Activated T-cell treated with anti-CD3 and anti-CD28 coated beads for 1 hour (primary cell): ENCODE measurements around the gene GRAMD2B.
"Not testable (repeated sequence)": the region's sequence is repeated elsewhere in the genome, so short reads cannot be mapped to it uniquely, and the experiment has no call there.

Experiments used
- DNase-seq: peaks from one replicate; pipeline ENCODE4 v3.0.0-alpha.2; 2020; ENCODE audit warnings: low read depth

The GRAMD2B gene

DNA sequence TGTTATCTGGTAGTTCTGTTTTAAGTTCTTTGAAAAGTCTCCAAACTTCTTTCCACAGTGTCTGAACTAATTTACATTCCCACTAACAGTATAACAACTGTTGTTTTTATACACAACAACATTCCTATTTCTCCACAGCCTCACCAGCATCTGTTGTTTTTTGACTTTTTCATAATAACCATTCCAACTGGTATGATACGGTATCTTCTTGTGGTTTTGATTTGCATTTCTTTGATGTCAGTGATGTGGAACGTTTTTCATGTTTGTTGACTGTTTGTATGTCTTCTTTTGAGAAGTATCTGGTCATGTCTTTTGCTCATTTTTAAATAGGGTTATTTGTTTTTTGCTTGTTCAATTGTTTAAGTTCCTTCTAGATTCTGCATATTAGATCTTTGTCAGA lies 12.6 kb upstream of the GRAMD2B start:
- DNase-seq: no peak

DNA sequence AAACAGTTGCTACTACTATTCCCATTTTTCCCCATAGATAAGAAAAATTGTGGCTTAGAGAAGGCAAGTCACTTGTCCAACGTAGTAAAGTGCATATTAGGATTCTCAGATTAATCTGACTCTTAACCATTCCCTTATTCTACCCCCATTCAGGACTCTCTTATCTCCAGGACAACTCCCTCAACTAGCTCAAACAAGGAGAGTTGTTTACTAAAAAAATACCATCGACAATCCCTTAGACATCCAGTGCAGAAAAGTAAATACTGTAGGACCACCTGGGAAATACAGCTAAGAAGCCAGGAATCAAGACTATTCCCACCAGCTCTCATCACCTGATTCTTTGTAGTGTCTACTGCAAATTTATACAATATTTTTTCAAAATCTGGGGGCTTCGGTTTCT lies 9.4 kb upstream of the GRAMD2B start:
- no peak for DNase-seq

DNA sequence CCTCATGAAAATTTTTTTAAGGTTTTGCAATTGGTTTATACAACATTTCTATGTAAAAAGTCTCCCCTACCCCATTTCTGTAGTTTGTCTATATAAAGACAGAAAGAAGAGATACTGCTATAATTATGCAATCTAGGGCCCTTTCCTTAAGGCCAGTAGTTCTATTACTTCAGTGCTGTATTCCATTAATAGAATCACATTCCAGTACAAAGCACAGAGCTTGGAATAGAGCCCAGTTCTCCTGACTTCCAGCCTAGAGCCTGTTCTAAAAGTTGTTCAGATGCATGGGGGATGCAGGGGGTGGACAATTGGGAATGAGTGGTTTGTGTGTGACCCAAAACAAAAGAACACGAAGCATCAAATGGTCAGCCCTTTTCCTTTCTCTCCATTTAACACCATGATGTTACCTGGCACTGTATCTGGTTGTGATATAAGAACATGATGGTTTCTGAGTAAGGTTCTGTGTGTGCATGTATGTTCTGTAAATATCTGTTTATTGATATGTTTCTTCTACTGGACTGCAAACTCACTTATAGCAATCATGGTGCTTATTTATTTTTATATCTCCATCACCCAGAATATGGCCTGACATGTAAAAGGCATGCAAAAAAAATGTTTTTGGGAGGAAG lies 8.2 kb upstream of the GRAMD2B start:
- DNase-seq: no peak

DNA sequence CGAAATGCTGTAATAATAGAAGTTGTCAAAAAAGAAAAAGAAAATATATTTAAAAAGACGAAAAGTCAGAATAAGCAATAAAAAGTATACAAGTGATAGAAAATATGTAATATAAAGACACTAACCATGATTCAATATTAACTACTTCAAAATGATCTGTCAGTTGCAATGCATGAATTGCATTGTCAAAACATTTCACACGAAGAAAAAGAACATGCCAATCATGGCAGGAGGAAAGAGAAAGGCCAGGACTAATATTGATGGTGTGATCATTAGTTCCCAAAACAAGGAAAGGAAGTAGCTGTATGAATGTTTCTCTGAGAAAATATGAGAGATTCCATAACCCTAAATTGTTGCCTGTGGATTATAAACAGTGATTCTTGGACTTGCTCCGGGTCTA lies 7.4 kb upstream of the GRAMD2B start:
- DNase-seq: no peak

DNA sequence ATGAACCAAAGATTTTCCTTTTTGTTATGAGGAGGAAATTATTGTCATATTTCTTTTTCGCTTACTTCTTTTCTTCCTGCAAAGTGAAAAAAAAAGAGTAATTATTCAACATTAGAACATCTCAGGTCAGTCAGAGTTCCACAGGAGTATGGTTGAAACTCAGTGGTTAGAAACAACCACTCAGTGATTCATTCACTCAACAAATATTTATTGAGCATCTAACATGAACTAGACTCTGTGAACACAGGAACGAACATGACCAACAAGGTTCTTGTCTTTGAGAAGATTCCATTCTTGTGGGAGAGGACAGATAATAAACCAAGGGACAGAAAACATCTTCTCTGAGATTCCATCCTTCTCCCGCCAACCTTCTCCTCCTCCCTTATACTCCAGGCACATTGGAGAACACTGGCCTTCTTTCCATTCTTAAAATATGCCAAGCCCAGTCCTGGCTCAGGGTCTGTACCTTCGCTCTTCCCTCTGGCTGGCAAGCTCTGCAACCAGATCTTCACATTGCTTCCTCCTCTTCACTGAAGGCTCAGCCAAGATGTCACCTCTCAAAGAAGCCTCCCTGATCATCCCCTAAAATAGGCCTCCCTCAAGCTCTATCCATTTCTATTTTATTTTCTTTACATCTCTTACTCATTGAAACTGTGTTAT lies 6.8 kb upstream of the GRAMD2B start:
- DNase-seq: no peak

DNA sequence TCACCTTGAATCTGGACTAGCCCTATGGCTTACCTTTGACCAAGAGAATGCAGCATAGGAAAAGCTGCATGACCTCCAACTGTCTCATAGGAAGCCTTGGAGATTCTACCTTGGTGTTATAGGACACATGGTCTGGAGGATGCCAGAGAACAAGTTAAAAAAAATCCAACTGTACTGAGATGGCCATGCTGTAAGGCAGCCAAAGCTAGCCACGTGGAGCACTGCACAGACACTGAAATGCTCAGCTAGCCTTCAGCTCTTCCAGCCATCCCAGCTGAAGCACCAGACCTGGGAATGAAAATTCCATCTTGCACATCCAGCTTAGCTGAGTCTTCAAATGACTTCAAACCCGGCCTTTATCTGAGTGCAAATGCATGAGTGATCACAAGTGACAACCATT lies 6.0 kb upstream of the GRAMD2B start:
- DNase-seq: no peak

DNA sequence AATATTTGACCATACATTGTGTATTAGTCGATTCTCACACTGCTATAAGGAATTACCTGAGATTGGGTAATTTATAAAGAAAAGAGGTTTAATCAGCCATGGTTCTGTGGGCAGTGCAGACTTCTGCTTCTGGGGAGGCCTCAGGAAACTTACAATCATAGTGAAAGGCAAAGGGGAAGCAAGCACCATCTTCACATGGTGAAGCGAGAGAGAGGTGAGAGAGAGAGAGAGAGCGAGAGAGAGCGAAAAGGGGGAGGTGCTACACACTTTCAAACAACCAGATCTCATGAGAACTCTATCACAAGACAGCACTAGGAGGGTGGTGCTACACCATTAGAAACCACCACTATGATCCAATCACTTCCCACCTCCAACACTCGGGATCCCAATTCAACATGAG lies 4.1 kb upstream of the GRAMD2B start:
- no peak for DNase-seq

DNA sequence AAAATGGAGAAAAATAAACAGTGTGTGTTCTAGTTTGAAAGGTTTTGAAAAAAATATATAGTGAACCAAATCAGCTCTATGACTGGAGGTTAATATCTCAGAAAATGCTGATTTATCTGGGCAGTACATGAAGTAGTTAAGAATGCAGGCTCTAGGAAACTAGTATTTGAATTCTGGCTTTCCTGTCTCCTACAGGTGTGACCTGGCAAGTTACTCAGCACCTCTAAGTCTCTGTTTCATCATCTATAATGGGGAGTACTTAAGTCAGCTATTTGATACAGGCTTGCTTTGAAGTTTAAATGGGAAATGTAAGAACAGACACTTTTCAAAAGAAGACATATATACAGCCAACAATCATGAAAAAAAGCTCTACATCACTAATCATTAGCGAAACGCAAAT lies 5.2 kb downstream of the GRAMD2B start:
- DNase-seq: no peak

DNA sequence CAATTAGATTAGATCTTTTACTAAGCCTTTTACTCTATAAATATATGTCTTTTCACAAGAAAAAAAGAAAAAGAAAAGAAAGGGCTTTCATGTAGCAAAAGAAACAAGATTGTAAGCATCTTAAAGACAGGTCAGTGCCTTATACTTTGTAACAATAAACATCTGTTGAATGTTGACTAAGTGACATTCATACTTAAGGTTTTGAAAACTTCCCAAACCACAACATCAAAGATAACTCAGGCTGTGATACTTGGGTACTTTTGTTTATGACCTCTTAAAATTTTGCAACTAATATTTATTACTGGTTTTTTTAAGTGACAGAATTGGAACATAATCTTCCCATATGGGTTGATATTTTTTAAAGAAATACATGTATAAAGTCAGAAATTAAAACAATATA lies 7.4 kb downstream of the GRAMD2B start:
- no peak for DNase-seq

DNA sequence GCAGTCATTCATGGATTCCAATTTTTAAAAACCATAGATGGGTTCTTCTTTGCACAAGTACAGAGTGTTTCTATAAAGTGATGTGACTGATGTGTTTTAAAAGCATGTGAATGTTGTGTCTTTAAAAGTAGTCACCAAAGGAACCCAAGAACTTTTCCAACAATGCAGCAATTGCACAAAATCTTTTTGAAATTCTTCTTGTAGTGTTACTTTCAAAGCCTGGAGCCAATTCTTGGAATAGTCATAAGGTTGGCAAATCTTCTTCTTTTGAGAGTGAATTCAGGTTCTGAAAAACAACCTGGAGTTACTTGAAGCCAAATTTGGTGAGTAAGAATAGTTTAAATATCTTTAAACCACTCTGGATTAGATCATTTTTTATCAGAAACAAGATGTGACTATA lies 10.5 kb downstream of the GRAMD2B start:
- DNase-seq: no peak

DNA sequence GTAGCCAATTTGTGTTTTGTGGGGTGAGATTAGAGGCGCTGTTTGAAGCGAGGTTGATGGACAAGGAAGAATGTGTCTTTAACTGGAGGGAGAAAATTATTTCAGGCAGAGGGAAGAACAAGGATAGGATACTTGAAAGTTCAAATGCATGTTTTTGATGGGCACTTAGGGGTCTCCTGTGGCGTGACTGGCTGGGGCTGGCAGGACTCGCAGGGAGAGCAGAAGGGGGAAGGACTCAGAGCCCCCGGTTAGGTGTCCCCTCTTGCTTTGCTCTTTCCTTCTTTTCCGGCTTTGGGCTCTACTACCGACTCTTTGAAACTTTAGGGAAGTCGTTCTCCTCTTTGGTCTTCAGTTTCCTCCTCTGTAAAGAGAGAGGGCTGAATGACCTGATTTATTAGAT lies 12.1 kb downstream of the GRAMD2B start:
- no peak for DNase-seq

DNA sequence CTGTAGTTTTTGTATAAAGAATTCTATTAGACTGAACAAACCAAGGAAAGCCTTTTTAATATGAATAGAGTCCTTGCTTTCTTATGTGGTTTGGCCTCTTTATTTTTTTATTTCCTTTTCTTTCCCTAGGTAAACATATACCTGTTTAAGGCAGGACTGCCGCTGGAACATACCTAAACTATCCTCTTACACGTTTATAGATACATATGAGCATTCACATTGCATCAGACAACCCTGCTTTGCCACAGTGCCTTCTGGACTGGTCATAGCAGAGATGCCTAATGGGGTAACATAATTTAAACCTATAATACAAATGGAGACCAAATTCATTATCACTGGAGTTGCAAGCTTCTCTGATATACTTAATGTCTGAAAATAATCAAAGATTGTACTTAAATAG lies 12.5 kb downstream of the GRAMD2B start:
- no peak for DNase-seq

DNA sequence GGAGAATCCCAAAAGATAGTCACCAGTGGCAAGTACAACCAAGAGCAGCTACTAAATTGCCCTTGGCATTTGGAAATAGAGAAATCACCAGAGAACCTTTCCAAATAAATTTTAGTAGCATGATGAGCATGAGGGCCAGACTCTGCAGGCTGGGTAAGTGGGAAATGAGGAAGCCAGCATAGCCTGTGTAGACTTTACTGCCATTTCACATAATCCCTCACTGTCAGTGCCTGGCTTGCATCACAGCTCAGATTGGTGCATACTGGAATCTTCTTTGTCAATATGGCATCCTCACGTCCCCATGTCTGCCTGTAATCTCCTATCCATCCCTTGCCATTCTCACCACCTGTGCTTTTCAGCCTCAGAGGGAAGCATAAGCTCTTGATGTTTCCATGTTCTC lies 14.5 kb downstream of the GRAMD2B start:
- DNase-seq: no peak

DNA sequence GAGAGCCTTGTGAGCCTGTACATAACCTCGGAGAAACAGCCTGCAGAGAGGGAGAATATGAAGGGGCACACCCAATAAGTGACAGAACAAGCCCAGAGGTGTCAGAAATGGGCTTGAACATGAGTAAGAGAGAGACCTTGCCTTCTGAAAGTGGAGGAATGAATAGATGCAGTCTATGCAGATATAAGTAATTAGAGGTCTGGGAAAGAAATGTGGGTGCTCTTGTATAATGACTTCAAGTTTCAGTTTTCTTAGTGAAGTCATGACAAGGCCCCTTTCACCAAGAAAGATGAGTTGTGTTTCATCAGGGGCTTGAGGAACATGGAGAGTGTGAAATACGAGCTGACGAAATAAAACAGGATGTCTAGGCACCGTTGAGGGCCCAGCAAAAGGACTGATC lies 15.1 kb downstream of the GRAMD2B start:
- no peak for DNase-seq

DNA sequence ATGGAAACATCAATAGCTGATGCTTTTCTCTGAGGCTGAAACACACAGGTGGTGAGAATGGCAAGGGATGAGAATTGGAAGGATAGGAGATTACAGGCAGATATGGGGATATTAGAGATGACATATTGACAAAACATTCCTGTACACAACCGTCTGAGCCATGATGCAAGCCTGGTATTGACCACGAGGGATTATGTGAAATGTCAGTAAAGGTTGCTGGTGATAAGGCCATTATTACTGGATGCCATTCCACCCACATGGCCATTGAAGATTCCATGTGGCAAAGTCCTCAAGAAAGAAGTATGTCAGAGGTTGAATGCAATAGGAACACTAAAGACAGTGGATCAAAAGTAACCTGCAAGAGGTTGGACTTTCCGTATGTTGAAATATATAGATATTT lies 15.7 kb downstream of the GRAMD2B start:
- no peak for DNase-seq

DNA sequence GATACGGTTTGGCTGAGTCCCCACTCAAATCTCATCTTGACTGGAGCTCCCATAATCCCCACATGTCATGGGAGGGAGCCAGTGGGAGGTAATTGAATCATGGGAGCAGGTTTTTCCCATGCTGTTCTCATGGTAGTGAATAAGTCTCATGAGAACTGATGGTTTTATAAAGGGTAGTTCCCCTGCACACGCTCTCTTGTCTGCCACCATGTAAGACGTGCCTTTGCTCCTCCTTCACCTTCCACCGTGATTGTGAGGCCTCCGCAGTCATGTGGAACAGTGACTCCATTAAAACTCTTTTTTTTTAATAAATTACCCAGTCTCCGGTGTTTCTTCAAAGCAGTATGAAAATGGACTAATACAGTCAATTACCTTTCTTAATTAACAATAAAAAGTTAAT lies 16.5 kb downstream of the GRAMD2B start:
- DNase-seq: not testable (repeated sequence)

DNA sequence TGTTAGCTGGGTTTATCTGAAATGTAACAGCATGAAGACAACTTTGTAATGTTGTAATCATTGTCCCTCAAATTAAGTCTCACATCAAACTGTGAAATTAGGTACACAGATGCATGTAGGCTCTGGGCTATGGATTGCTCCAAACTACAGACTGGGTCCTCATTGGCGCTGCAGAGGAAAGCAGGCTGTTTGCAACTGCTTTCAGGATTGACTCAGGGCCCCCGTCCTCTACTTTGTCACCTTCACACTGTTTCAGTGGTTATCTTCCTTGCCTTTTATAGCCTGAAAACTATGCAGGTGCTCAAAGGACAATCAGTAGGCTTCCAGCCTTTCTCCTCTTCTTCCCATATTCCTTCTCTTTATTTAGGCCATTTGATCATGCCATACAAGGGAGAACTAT lies 18.0 kb downstream of the GRAMD2B start:
- DNase-seq: no peak

DNA sequence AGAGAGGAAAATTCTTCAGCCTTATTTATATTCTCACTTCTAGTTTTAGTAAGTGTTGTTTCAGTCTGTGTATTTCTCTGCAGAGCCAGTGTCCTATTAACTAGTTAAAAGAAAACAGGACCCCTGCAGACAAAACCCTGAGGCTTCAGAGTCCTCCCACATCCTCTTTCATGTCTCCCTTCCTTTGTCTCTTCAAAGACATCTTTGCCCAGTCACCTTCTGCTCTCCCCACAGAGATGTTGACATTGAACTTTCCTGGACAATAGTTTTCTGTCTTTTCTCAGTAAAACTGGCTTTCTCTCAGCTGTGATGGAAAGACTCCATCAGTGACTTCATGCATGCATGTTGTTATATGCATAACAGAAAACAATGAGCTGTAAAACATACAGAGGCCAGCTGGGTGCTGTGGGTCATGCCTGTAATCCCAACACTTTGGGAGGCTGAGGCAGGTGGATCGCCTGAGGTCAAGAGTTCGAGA lies 20.2 kb downstream of the GRAMD2B start:
- no peak for DNase-seq

DNA sequence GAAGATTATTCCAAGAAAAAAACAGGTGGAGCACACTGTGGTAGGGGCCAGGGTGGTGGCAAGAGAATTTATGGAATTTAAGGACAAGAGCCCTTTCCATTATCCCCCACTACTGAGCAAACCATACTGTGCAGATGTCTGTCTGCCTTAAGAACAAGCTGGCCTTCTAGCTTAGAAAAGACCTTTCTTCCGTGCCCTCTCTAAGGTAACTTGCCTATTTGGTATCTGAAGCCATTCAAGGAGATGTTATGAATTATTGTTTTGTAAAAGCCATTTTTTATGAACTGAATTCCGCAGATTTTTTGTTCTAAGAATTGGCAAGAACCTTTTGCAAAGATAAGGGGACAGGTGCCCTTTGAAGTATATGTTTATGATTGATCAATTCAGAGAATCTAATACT lies 20.9 kb downstream of the GRAMD2B start:
- no peak for DNase-seq

DNA sequence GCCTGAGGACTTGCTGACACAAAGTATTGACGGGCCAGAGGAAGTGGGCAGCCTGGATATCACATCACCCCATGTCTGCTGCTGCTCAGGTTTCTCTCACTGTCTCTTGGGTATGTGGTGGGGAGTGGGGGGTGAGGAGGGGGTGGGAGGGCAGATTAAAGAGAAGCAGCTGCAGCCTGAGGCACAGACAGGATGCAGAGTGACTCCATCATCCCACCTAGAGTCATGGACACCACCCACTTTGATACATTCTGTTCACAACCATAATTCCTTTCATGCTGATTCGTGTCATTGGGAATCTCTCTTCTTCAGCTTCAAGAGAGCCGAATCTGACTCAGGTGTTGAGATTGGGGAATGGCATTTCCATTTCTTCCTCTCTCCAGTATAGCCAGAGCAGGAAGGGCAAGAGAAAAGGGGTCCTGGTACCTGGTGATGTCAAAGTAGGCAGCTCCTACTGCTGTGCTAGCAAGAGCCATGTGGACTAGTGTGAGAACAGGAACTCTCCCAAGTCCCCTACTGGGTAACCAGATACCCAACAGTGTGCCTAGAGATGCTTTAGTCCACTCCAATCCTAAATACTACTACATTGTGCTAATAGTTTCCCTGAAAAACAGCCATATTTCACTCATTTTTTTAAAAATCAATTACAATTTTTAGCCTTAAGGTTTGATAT lies 22.4 kb downstream of the GRAMD2B start:
- DNase-seq: no peak

DNA sequence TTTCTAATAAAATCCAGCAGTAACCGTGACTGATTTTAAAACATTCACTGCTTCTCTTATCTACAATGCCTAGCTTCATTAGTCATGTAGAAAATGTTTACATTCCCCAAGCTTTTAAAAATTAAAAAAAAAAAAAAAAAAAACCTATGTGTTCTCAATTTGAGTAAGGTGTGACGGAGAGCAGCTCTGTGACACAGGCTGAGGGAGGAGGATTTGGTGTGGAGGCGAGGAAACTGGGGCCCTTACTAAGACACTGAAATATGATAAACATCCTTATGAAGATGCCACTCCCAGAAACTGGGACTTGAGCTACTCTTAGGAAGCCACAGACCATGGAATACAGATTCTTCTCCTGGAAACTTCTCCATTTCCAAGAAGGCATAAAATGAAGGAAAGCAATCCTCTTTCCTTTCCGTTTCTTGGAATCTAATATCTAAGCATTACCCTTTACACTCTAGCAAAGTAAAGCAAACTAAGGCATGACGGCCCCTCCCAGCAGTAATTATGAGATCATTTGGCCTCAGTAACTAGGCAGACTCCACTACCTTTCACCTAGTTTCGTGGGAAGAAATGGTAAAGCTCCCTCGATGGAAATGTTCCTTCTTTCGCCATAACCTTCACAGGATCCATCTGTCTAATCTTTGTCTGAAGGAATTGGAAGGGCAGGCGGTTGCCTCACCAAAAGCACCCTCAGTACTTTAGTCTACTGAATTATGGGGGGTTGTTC lies 23.5 kb downstream of the GRAMD2B start:
- no peak for DNase-seq

DNA sequence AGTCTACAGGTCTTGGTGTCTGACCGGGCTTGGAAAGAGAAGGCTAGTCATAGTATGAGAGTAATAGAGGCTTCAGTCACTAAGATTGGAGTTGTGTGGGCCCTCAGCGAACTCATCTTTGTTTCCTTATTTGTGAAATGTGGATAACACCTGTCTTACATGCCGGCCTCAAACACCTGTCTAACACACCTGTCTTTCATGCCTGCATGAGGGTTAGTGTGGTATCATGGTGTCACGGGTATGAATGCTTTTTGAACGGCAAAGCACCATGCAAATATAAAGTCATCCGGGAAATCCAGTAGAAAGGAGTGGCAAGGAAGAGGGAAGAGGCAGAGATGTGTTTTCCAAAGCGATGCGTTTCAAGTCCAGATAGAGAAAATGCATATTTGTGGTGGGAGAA lies 25.5 kb downstream of the GRAMD2B start:
- no peak for DNase-seq

DNA sequence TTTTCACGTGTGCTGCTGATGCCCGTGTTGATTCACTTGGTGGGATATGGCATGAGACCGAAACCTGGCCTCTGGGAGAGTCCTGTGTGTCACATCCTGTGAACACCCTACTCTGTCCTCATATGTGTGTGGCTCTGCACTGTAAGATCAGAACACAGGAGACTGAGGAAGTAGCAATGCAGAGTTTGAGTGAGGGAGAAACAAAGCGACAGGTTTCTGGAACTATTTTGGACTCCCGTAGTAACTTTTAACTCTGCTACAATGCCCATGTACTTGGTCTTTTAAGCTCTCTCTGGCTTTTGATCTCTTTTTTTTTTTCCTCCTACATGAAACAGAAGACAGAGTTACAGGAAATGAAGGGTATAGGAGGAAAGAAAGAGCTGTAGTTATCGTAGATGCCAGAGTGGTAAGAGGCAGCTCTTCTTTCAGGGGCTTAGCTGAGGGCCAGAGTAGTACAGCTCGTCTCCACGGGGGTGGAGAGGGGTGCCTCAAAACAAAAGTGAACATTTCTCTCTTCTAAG lies 26.6 kb downstream of the GRAMD2B start:
- DNase-seq: peak; percentile 14
